ENCODE data around the gene SIX4. TPM values are rescaled to one million over a fixed set of nuclear protein-coding genes. Genes with fewer than 3 reads are reported as not detected.
"Not testable (repeated sequence)": the region's sequence is repeated elsewhere in the genome, so short reads cannot be mapped to it uniquely, and the experiment has no call there.

Gene SIX4
- total and polyA plus RNA-seq, 10 of the 15 experiments (the other 5 are each of a cell fraction or from before 2014, with no cell fraction given), result 0.04 to 0.26 (median 0.06) TPM; not detected in 5

- TF ChIP-seq SPI1 (IDR thresholded peaks at IDR 0.05; ENCODE audit: borderline replicate concordance, insufficient read depth, low read depth, low read length) (no peak), HDGF (IDR thresholded peaks at IDR 0.05) (no peak), GABPA (IDR thresholded peaks at IDR 0.05; ENCODE audit: low read depth) (no peak), MTA2 (IDR thresholded peaks at IDR 0.05; ENCODE audit: low read depth) (no peak), NRF1 (conservative IDR thresholded peaks at IDR 0.05; ENCODE audit: low read depth, low read length) (no peak), CBX3 (IDR thresholded peaks at IDR 0.05; ENCODE audit: borderline replicate concordance, low read depth) (no peak)
Observed at GRCh38 chr14:60732840-60733483, 8.8 kb upstream of the SIX4 start (continued).

- WGBS (ENCODE audit: insufficient coverage, insufficient replicate concordance, low lambda C conversion rate, missing lambda C conversion rate), result 86% methylated on average over 5 of the region's 5 CpGs
- peaks cover 12% of the 10 kb centered on the region for H3K79me2 ChIP-seq (ENCODE audit: control insufficient read depth, insufficient read depth, low read length)
- H4K20me1 ChIP-seq (ENCODE audit: control insufficient read depth, insufficient read depth); DNase-seq (ENCODE audit: low read depth, low spot score); H3K9ac ChIP-seq (ENCODE audit: control insufficient read depth, insufficient read depth, low read length); BruUV-seq (replicated peaks); H3K4me1 ChIP-seq (ENCODE audit: control insufficient read depth, insufficient read depth, low read length); H3K27me3 ChIP-seq (replicated peaks in 1 of 2; ENCODE audit: control insufficient read depth in 2 of 2, insufficient read depth in 2 of 2, low read length in 1 of 2); H3K4me3 ChIP-seq; H3K36me3 ChIP-seq (ENCODE audit: control insufficient read depth in 2 of 2, insufficient read depth in 2 of 2, low read length in 1 of 2); ATAC-seq; H3K9me3 ChIP-seq (replicated peaks; ENCODE audit: control insufficient read depth, insufficient read depth, low read length); FAIRE-seq; in situ Hi-C loops (cut with MboI); CTCF ChIA-PET; H2AFZ ChIP-seq (ENCODE audit: control insufficient read depth, low read depth, low read length); H3K4me2 ChIP-seq (ENCODE audit: control insufficient read depth, insufficient read depth); H3K27ac ChIP-seq (ENCODE audit: control insufficient read depth, insufficient read depth); SMC1A ChIA-PET (ENCODE audit: uncharacterized antibody, unreplicated experiment); POLR2A ChIA-PET; RAD21 ChIA-PET (ENCODE audit: unreplicated experiment): not testable (repeated sequence)
- intact Hi-C loops (cut with micrococcal nuclease; ENCODE audit: unreplicated experiment), result loop anchor here (10.0 kb wide), 1 partner anchor 294 kb away; no protein-coding TSS in a partner anchor
Observed at GRCh38 chr14:60731291-60731690, 7.1 kb upstream of the SIX4 start.

All from GM12878 (cell line).